ENCODE results near the gene EPC2. TPM values are rescaled to one million over a fixed set of nuclear protein-coding genes. Genes with fewer than 3 reads are reported as not detected.

Gene EPC2
- total and polyA plus RNA-seq, 2 experiments from 2014 or later, result 6.3 to 27.0 TPM

- peaks cover 5% of the 10 kb centered on the region for H3K9me3 Mint-ChIP-seq
- peaks cover 9% of the 10 kb centered on the region for H3K4me1 Mint-ChIP-seq
- Histone ChIP-seq H4K20me1 (replicated peaks; ENCODE audit: insufficient read depth) (no peaks in the 10 kb centered on the region), H2AFZ (no peak overlapping the region), H3K36me3 (ENCODE audit: insufficient read depth) (0 out of 2 replicates have a peak, but pooled peaks cover 5% of the 10 kb centered on the region), H3K27me3 (ENCODE audit: insufficient read depth) (no peaks in the 10 kb centered on the region), H3K9me2 (ENCODE audit: insufficient read depth) (peaks cover 15% of the 10 kb centered on the region; the same call in 1 of the 2 replicates), H3K27ac (ENCODE audit: low read depth) (no peak overlapping the region), H3K4me3 (no peak overlapping the region), H3K4me1 (ENCODE audit: insufficient read depth) (peaks cover 8% of the 10 kb centered on the region; the same call in 1 of the 2 replicates), H3K4me2 (no peak overlapping the region), H3F3A (replicated peaks; ENCODE audit: low read depth) (no peaks in the 10 kb centered on the region), H3K79me2 (replicated peaks; ENCODE audit: insufficient read depth) (no peaks in the 10 kb centered on the region)
- no peak overlapping the region for H3K4me3 Mint-ChIP-seq
- no peaks in the 10 kb centered on the region for H3K27me3 Mint-ChIP-seq (ENCODE audit: insufficient read depth, low read depth, poor library complexity)
- no peak overlapping the region for H3K27ac Mint-ChIP-seq
- no peak for TF ChIP-seq REST (IDR thresholded peaks at IDR 0.05; ENCODE audit: unreplicated experiment)
- no peak for TF ChIP-seq ZNF331 (CRISPR knock-in tag; IDR thresholded peaks at IDR 0.05; ENCODE audit: low read depth)
- no peak for TF ChIP-seq ETS1 (IDR thresholded peaks at IDR 0.05)
- TF ChIP-seq JUNB (IDR thresholded peaks at IDR 0.05; ENCODE audit: unreplicated experiment), result no peak
- TF ChIP-seq EZH2phosphoT487 (IDR thresholded peaks at IDR 0.05; ENCODE audit: unreplicated experiment), result no peak
- TF ChIP-seq EZH2 (IDR thresholded peaks at IDR 0.05; ENCODE audit: low read depth, unreplicated experiment), result no peak
- TF ChIP-seq STAT1 (IDR thresholded peaks at IDR 0.05; ENCODE audit: unreplicated experiment), result no peak
- no peak for TF ChIP-seq NANOG (IDR thresholded peaks at IDR 0.05; ENCODE audit: borderline replicate concordance)
- no peak for TF ChIP-seq ZNF462 (CRISPR knock-in tag; IDR thresholded peaks at IDR 0.05)
- H3K36me3 Mint-ChIP-seq (ENCODE audit: low read depth), result no peaks in the 10 kb centered on the region
- ATAC-seq (no peak), DNase-seq (ENCODE audit: low spot score) (no peak)
Observed at GRCh38 chr2:148824190-148824589, 179.6 kb downstream of the EPC2 start.

Data from GM23338 (cell line).